Stimulated activated CD8-positive, alpha-beta memory T cell treated with anti-CD3 and anti-CD28 coated beads, Interleukin-4, amount 100 ng/mL, for 24 hours (primary cell): ENCODE data around the gene IL11RA.
A peak's percentile ranks its signal among the peaks of the same experiment; 100 is the strongest.

Experiments
- DNase-seq: peaks from one replicate; pipeline ENCODE4 v3.0.0-alpha.2; 2020; ENCODE audit warnings: low read depth

IL11RA gene

DNA sequence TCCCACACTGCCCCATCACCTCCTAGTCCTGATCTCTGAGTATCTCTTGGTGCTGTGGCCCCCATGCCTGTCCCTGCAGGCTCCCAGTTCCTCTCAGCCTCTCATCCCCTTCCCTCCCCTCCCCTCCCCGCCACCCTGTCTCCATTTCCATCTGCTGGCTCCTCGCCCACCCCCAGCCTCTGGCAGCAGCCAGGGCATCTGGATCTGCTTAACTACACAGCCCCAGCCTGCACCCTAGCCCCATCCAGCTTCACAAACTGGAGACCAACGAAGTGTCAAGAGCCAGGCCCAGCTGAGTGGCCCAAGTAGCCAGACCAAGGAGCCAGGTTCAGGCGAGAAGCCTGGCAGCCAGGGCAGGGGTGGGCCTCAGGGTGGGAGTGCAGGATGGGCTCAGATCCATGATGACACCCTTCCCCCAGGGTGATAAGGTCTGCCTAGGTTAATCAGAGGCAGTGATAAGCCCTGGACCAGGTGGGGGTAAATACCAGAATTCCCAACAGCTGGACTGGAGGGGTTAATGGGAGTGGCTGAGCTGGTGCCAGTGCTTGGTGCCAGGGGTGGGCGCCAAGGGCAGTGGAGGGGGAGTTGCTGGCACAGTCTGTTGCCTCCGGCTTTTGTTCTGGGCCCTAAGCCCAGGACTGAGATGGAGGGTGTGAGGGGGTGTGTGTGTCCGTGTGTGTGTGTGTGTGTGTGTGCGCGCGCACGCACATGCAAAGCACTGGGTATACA is 2.5 kb downstream of the IL11RA start:
- DNase-seq = no peak

- DNase-seq = no peak
Measured at GRCh38 chr9:34655394-34655793, 3.4 kb downstream of the IL11RA start.

GRCh38 chr9:34656992-34657391 is 5.0 kb downstream of the IL11RA start:
- DNase-seq = no peak

DNA sequence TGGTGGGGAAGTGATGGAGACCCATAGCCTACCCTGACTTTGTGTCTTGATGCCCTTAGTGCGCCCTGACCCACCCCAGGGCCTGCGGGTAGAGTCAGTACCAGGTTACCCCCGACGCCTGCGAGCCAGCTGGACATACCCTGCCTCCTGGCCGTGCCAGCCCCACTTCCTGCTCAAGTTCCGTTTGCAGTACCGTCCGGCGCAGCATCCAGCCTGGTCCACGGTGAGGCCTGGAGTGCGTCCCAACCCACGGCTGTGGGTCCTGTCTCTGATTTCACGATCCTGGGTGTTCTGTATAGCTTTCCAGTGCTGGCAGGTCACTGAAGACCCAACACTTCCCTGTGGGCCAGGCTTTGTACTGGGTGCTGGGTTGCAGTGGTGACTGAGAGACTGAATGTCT is 6.5 kb downstream of the IL11RA start:
- no peak for DNase-seq

GRCh38 chr9:34659592-34660253 is 7.7 kb downstream of the IL11RA start:
- DNase-seq = no peak

GRCh38 chr9:34662526-34663302 is 10.7 kb downstream of the IL11RA start, which contains the start of gene CCL27:
CCL27 (minus strand) TSS chr9:34662657; CDS start chr9:34662633, 24 bp downstream.
- no peak for DNase-seq

GRCh38 chr9:34663303-34663605 is 11.3 kb downstream of the IL11RA start:
- DNase-seq = no peak

- DNase-seq = peak; percentile 46
Measured at GRCh38 chr9:34664281-34665066, 12.5 kb downstream of the IL11RA start.

GRCh38 chr9:34665067-34665380 is 13.0 kb downstream of the IL11RA start:
- no peak for DNase-seq

DNA sequence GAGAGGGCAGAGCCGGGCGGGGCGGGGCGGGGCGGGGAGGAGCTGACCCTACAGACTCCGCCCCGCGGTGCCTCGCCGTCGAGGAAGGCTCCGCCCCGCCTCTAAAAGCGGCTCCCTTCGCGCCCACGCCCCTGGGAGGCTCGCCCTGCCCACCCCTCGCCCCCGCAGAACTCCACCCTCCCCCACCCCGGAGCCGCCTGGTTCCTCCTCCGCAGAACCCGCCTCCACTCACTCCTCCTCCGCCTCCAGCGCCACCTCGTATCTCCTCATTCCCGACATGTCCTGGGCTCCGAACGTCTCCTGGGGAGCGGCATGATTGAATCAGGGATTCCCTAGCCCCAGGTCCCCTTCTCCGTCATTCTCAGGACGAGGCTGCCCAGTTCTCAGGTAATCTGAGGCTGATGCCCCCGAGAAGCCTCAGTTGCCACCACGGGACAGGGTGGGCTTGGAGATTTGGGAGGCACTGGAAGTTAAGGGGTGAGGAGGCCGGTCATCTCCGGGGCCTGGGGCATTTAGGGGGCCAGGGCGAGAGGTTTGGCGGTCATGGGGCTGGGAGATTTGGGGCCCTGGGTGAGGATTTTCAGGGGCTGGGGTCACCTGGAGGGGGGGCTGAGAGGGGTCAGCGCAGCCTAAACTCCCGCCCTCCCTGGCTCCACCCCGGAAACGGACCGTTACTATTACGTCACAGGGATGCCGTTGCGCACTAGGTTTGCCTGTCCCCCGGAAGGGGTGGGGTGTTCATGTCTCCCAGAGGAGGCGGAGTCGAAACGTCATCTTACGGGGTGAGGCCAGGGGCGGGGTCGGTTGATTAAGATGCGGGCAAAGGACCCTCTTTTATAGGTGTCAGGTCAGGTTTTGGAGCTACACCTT is 13.6 kb downstream of the IL11RA start:
- peak; percentile 72 for DNase-seq

GRCh38 chr9:34669809-34670562 is 18.0 kb downstream of the IL11RA start:
- DNase-seq = no peak

GRCh38 chr9:34671307-34671706 is 19.3 kb downstream of the IL11RA start:
- DNase-seq = no peak

- DNase-seq = no peak
Measured at GRCh38 chr9:34674440-34674839, 22.5 kb downstream of the IL11RA start.

GRCh38 chr9:34675048-34675714 is 23.2 kb downstream of the IL11RA start:
- peak; percentile 43 for DNase-seq

DNA sequence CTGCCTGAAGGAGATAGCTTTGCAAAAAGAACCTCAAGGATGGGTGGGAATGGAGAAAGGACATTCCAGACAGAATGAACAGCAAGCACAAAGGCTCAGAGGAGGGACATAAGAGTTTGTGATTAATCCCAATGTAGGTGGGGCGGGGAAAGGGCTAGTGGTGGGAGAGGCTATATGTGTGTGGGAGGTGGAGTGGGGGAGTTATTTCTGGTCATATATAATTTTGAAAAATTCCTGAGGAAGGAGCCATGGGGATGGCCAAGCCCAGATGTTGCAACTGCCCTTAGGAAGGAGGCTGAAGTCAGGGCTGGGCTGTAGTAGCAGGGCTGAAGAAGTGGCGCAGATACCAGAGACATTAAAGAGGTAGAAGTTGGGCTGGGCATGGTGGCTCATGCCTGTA is 23.9 kb downstream of the IL11RA start:
- DNase-seq = no peak

DNA sequence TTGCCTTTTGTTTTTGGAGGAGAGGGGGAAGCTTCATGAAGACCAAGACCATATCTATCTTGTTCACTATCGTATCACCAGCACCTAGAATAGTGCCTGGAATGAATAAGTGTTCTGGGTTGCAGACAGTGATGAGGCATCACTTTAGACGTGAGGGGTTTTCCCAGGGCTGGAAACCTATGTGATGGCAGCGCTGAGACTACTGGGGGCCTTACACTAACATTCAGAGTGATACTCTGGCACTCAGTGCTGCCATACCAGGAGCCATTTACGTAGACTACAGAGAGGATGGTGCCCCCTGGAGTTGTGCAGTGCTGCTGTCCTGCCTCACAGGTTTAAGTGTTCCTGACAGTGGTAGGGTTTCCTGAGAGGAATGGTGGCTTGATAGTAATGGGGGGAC is 32.2 kb downstream of the IL11RA start:
- no peak for DNase-seq

- DNase-seq = no peak
Measured at GRCh38 chr9:34684816-34685215, 32.8 kb downstream of the IL11RA start.

- no peak for DNase-seq
Measured at GRCh38 chr9:34685591-34685990, 33.6 kb downstream of the IL11RA start.

- no peak for DNase-seq
Measured at GRCh38 chr9:34686231-34686630, 34.2 kb downstream of the IL11RA start.

- no peak for DNase-seq
Measured at GRCh38 chr9:34686732-34687131, 34.7 kb downstream of the IL11RA start.
